GM18502 (cell line): Measurements from ENCODE around the gene NNT.
"Not testable (repeated sequence)": the region's sequence is repeated elsewhere in the genome, so short reads cannot be mapped to it uniquely, and the experiment has no call there.

Source experiments
- ATAC-seq: cut with Tn5 transposase; IDR thresholded peaks from one replicate; pipeline ENCODE4 v1.9.1; 2021; ENCODE audit warnings: mild to moderate bottlenecking; ENCODE audit not compliant: unreplicated experiment, poor library complexity

Gene NNT

GRCh38 chr5:43602461-43603343 lies at the start of gene NNT:
Gene NNT, plus strand, starts transcription at chr5:43603180. Its CDS starts 6,016 bp downstream, at chr5:43609196.
- peak; percentile 84 for ATAC-seq

- ATAC-seq: no peak
These were observed 49.6 kb upstream of the NNT start for GRCh38 chr5:43553381-43553780.

GRCh38 chr5:43554497-43554896 lies 48.5 kb upstream of the NNT start:
- no peak for ATAC-seq

- peak; percentile 39 for ATAC-seq
These were observed 46.9 kb upstream of the NNT start for GRCh38 chr5:43555895-43556606.

- peak; percentile 88 for ATAC-seq
These were observed 46.4 kb upstream of the NNT start for GRCh38 chr5:43556607-43556856.

- ATAC-seq: peak; percentile 74
These were observed 46.0 kb upstream of the NNT start, which contains the start of gene PAIP1 for GRCh38 chr5:43556857-43557542. Gene PAIP1, minus strand, starts transcription at chr5:43557077. Its CDS starts 231 bp downstream, at chr5:43556846.

- ATAC-seq: no peak
These were observed 42.9 kb upstream of the NNT start for GRCh38 chr5:43560128-43560527.

GRCh38 chr5:43561356-43561755 lies 41.6 kb upstream of the NNT start:
- ATAC-seq: no peak

- ATAC-seq: no peak
These were observed 39.7 kb upstream of the NNT start for GRCh38 chr5:43563321-43563720.

GRCh38 chr5:43564289-43564850 lies 38.6 kb upstream of the NNT start:
- no peak for ATAC-seq

GRCh38 chr5:43565043-43565442 lies 37.9 kb upstream of the NNT start:
- no peak for ATAC-seq

- ATAC-seq: peak; percentile 52
These were observed 35.0 kb upstream of the NNT start for GRCh38 chr5:43567967-43568366.

GRCh38 chr5:43569236-43569746 lies 33.7 kb upstream of the NNT start:
- ATAC-seq: no peak

GRCh38 chr5:43570450-43571158 lies 32.4 kb upstream of the NNT start:
- no peak for ATAC-seq

GRCh38 chr5:43571237-43571636 lies 31.7 kb upstream of the NNT start:
- ATAC-seq: no peak

- ATAC-seq: no peak
These were observed 30.6 kb upstream of the NNT start for GRCh38 chr5:43572357-43572756.

- no peak for ATAC-seq
These were observed 29.9 kb upstream of the NNT start for GRCh38 chr5:43573058-43573457.

- not testable (repeated sequence) for ATAC-seq
These were observed 22.4 kb upstream of the NNT start for GRCh38 chr5:43580402-43581210.

- ATAC-seq: no peak
These were observed 21.6 kb upstream of the NNT start for GRCh38 chr5:43581398-43581797.
